ENCODE data around the gene CENPU.

- TF ChIP-seq BHLHE40 (IDR thresholded peaks at IDR 0.05; ENCODE audit: borderline replicate concordance) (no peak), SUZ12 (IDR thresholded peaks at IDR 0.05) (no peak), L3MBTL2 (conservative IDR thresholded peaks at IDR 0.05) (no peak), ZNF384 (IDR thresholded peaks at IDR 0.05) (no peak), FOXK2 (IDR thresholded peaks at IDR 0.05) (no peak), FOXA1 (IDR thresholded peaks at IDR 0.05) (no peak)
Measured at GRCh38 chr4:184664445-184665210, 69.3 kb downstream of the CENPU start.
